Vagina (tissue), 2 donors: ENCODE results near the gene ECEL1.

Source experiments
- POLR2A ChIP-seq, 2 donors: fragments of 450-650 bp; IDR thresholded peaks; one replicate each; pipeline ENCODE4 v1.6.1; 2017; ENCODE audit warnings: antibody characterized with exemption in 2 of 2, mild to moderate bottlenecking in 2 of 2, moderate library complexity in 2 of 2
- POLR2AphosphoS5 ChIP-seq, 2 donors: sonication (generic); formaldehyde crosslinking; IDR thresholded peaks; one replicate each; pipeline ENCODE4 v1.9.0; 2017; ENCODE audit warnings: antibody characterized with exemption in 2 of 2, mild to moderate bottlenecking in 2 of 2, low read depth in 1 of 2; ENCODE audit not compliant: insufficient read depth in 1 of 2
- TF ChIP-seq, protein P1 (sequence below), 3 experiments: fragments of 450-650 bp in 2 of 3; fragments of 200-600 bp in 1 of 3; sonication (generic) in 1 of 3; IDR thresholded peaks; one replicate each; pipeline ENCODE4 v1.5.1; 2017 to 2019; ENCODE audit warnings: antibody characterized with exemption in 3 of 3, mild to moderate bottlenecking in 2 of 3, moderate library complexity in 2 of 3

DNA sequence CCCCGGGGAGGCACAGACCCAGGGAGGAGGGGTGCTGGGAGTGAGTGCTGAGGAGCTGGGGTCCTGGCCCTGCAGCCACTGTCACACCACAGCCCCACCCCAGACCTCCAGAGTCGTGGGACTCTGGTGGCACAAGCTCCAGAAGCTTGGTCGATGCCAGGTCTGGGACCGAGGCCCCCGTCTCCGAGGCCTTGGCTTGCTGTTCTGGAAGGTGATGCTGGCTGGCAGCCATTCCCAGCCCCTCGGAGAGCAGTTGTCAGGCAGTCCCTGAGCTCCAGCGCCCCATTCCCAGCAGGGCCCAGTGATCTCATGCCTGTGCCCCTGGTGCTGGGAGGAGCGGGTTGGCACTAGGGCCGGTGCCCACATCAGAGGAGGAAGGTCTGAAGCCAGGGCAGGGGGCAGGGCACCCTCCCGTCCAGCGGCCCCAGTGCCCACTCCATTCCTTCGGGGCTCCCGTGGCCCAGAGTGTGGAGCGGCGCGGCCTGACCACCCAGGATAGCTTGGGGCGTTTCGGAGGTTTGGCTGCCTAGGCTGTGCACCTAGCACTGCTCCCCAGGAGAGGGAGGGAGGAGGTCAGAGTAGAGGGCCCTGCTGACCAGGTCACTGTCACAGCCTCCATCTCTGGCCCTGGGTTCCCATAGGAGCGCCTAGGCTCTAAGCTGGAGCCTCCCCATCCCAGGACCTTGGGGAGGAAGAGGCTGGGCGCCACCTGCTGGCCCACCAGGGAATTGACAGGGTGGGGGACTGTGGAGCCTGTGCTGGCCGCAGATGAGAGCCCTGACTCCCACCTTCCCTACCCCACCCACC is 48.5 kb downstream of the ECEL1 start:
- TF ChIP-seq POLR2A (IDR thresholded peaks at IDR 0.05) (no peak), POLR2AphosphoS5 (IDR thresholded peaks at IDR 0.05; ENCODE audit: insufficient read depth in 1 of 2, low read depth in 1 of 2) (no peak)
- TF ChIP-seq, protein P1, sequence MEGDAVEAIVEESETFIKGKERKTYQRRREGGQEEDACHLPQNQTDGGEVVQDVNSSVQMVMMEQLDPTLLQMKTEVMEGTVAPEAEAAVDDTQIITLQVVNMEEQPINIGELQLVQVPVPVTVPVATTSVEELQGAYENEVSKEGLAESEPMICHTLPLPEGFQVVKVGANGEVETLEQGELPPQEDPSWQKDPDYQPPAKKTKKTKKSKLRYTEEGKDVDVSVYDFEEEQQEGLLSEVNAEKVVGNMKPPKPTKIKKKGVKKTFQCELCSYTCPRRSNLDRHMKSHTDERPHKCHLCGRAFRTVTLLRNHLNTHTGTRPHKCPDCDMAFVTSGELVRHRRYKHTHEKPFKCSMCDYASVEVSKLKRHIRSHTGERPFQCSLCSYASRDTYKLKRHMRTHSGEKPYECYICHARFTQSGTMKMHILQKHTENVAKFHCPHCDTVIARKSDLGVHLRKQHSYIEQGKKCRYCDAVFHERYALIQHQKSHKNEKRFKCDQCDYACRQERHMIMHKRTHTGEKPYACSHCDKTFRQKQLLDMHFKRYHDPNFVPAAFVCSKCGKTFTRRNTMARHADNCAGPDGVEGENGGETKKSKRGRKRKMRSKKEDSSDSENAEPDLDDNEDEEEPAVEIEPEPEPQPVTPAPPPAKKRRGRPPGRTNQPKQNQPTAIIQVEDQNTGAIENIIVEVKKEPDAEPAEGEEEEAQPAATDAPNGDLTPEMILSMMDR (IDR thresholded peaks at IDR 0.05): peak in 1 of 3 experiments; percentile 29
